GM19438 (cell line): ENCODE results near the gene GTF2I.
A peak's percentile ranks its signal among the peaks of the same experiment; 100 is the strongest.
"Not testable (repeated sequence)": the region's sequence is repeated elsewhere in the genome, so short reads cannot be mapped to it uniquely, and the experiment has no call there.

Source experiments
- ATAC-seq: cut with Tn5 transposase; IDR thresholded peaks from one replicate; pipeline ENCODE4 v1.9.1; 2021; ENCODE audit warnings: low read depth; ENCODE audit not compliant: unreplicated experiment

The GTF2I gene

DNA sequence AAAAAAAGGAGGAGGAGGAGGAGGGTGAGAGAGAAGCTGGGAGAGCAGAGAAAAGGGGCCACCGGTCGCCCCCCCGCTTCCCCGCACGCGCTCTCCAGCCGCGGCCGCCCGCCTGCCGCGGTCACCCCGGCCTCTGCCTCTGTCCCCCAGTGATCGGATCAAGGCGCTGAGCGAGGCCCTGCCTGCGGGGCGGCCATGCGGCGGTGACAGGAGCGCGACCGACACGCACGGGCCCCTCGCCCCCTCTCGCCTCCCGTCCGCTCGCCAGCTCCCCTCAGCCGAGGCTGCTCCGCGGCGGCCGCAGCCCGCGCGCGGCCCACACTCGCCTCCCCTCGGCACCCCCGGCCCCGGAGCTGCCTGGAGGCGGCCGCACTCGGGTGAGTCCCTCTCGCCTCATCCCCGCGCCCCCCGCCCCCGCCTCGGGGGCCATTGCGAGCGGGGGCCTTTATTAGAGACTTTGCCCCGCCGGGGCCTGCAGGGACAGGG is at the start of gene GTF2I:
Gene GTF2I, plus strand, starts transcription at position 27 of the 486 bp plus-strand sequence. CDS start 31,411 bp downstream, outside the sequence.
- peak; percentile 15 for ATAC-seq

DNA sequence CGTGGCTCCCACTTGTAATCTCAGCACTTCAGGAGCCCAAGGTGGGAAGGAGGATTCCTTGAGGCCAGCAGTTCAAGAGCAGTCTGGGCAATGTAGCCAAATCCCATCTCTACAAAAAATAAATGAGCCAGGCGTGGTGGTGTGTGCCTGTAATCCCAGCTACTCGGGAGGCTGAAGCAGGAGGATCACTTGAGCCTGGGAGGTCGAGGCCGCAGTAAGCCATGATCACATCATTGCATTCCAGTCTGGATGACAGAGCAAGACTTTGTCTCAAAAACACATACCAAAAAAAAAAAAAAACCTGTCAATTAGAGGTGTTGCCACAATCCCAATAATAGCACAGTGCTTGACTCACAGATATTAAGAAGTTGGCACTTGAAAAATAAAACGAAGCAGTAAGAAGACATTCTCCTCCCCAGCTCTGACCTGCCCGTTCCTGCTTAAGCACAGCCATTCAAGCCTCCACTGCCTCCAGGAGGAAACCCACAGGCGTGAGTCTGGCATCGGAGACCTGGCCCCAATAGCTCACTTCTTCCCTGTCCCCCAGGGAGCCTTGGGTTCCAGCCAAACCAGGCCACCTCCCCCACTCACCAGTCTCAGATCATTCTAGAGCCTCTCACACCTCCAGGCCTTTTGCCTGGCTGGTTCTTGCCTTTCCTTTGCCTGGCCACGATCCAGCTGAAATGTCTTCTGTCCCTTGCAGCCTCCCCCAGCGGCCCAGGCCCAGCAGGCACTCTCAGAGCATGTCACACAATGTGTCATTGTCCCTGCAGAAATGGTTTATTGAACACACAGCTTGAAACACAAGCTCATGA is 45.3 kb upstream of the GTF2I start:
- no peak for ATAC-seq

DNA sequence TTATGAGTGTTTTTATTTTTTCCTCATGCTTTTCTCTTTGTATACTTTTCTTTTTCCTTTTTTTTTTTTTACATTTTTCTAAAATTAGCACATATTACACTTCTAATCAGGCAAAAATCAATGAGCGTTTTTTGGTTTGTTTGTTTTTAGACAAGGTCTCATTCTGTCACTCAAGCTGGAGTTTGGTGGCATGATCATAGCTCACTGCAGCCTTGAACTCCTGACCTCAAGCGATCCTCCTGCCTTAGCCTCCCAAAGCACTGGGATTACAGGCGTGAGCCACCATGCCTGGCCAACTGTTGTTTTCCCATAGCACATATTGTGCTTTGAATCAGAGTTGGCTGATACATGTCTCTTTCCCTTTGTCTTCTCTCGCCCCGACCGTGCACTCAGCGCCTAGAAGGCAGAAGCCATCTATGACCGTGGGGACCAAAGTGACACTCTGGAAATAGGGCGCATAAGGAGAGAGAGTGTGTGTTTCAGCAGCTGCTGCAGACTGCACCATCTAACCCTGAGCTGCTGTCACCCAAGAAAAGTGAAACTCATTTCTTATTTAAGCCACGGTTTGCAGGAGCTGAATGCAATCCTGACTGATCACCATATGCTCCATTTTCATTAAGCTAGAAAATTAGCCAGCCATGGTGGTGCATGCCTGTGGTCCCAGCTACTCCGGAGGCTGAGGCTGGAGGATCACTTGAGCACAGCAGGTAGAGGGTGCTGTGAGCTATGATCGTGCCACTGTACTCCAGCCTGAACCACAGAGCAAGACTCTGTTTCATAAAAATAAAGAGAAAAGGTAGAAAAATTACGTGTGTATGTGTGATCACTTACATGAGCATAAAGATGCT is 41.4 kb upstream of the GTF2I start:
- no peak for ATAC-seq

DNA sequence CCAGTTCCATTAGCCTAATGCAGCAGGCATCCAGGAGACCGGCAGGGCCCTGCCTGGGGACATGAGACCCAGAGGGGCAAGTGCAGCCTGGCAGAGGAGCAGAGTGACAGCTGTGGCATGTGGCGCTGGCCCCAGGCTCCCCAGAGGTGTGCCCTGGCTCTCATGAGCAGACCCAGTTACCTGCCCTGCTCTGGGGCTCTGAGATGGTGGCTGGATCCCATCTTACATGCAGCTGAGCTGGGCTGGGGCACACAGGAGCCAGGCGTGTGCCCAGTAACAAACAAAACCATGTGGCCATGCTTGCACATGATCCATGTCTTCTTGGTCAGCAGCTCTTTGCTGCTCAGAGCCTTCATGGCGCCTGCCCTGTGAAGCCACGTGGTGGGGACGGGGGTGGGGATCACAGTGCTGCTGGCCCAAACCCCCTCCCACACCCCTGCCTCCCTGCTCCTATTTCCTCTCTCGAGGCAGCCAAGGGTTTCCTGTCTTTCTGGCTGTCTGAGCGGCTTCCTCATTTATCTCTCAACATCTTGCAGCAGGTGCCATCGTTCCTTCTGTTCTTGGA is 40.3 kb upstream of the GTF2I start:
- no peak for ATAC-seq

DNA sequence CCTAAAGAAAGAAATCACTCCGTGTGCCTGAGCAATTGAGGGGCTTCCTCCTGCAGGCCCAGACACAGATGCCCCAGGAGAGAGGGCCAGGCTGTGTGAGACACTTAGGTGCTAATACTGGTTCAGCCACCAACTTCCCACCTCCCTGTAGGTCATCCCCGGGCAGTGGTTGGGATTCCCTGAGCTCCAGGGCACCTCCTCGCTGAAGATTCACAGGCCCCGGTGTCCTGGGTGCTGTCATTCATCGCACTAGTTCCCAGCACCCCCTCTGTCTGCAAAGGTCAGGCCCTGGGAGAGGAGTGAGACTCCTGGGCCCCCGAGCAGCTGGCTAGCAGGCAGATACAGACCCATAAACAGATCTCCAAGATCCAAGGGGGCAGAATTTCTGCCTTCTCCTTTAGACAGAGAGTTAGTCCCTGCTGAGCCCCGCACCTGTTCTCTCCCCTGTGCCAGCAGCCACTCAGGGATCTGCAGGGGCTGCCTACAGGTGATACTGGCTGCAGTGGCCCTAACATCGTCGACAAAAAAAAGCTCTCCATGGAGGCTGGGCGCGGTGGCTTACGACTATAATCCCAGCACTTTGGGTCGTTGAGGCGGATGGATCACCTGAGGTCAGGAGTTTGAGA is 38.2 kb upstream of the GTF2I start:
- ATAC-seq: no peak

DNA sequence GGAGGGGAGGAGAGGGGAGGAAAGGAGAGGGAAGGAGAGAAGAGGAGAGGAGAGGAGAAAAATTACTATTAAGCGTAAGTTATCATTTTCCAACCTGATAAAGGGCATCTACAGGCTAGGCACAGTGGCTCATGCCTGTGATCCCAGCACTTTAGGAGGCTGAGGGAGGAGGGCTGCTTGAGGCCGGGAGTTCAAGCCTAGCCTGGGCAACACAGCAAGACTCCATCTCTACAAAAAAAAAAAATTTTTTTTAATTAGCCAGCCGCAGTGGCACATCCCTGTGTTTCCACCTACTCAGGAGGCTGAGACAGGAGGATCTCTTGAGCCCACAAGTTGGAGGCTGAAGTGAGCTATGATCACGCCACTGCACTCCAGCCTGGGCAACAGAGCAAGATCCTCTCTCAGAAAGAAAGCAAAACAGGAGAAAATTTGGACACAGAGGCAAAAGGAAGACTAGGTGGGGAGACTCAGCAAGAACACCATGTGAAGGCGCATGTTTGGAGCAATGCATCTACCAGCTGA is 35.2 kb upstream of the GTF2I start:
- no peak for ATAC-seq

DNA sequence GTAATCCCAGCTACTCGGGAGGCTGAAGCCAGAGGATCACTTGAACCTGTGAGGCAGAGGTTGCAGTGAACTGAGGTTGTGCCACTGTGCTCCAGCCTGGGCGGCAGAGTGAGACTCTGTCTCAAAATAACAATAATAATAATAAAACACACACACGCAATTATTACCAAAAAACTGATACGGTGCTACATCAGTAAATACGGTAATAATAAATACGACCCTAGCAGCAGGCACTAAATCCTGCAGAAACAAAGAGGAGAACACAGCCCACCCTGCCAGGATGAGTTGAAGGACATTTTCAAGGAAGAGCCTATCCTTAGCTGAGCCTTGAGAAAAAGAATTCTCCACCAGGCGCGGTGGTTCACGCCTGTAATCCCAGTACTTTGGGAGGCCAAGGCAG is 34.4 kb upstream of the GTF2I start:
- ATAC-seq: no peak

DNA sequence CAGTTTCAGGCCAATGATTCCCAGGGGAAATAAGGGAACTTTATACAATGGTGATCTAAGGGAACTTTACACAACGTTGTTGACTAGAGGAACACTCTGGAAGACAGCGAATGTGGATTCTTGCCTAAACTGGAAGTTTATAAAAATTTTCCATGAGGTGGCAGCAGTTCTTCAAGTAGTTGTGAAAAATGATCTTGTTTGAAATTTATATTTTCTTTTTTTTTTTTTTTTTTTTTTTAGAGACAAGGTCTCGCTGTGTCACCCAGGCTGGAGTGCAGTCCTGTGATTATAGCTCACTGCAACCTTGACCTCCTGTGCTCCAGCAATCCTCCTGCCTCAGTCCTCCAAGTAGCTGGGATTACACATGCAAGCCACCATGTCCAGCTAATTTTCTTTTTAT is 32.1 kb upstream of the GTF2I start:
- no peak for ATAC-seq

DNA sequence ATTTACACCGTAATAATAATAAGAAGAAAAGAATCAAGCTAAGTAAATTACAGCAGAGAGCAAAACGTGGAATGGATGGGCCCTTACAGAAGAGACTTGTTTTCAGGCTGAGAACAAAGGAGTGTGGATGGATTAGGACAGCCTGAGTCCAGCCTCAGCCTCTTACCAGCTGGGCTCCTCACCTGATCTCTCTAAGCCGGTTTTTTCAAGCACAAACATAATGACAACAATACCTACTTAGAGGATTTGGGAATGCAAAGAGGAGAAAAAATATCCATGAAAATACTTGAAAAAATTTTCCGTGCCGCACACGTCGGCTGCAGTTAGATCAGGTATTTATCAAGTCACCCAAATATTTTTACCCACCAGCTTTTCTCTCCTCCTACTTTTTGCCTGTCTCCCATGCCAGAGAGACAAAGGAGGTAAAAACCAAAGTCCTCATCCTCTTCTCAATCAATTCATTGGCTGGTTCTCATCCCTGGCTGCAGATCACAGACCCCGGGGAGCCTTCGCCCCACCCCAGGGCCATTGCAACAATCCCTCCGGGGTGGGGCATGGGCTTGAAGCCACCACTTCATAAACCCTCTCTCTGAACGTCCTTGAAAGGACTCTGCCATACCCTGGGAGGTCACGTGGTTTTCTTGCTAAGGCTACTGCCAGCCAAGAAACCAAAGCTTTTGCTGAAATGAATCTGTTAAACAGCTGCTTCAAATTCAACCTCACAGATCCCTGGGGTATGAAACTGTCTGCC is 29.7 kb upstream of the GTF2I start:
- ATAC-seq: no peak

DNA sequence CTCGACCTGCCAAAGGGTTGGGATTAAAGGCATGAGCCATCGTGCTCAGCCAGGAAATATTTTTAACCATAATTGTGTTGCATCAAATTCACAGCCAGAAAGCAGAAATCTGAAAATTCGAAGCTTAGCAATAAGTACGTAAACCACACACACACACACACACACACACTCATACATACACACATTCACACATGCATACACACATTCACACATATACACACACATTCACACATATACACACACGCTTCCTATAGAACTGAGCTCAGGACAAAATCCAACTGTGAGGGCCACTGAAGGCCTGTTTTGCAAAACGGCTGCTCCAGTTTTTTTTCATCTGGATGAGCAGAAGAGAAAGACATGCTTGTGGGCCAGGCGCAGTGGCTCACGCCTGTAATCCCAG is 25.0 kb upstream of the GTF2I start:
- no peak for ATAC-seq

DNA sequence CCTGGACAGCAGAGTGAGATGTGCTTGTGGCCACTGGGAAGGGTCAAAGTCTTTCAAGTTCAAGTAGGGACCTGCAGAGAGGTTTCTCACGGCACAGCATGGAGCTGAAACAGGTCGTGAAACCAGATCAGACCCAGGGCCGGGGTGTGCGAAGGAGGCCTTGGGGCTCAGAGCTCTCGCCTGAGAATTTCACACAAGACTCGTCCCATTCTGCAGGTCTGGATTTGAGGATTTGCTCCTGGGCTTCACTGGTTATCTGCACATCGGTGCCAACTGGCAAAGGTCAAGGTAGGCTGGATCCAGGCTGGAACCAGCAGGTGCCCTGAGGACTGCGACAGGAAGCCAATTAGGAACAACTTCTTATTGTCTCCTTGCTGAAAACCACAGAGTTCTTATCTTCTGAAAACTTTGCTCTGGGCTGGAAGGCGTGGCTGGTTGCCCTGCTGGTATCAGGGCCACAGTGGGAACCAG is 24.0 kb upstream of the GTF2I start:
- ATAC-seq: no peak

DNA sequence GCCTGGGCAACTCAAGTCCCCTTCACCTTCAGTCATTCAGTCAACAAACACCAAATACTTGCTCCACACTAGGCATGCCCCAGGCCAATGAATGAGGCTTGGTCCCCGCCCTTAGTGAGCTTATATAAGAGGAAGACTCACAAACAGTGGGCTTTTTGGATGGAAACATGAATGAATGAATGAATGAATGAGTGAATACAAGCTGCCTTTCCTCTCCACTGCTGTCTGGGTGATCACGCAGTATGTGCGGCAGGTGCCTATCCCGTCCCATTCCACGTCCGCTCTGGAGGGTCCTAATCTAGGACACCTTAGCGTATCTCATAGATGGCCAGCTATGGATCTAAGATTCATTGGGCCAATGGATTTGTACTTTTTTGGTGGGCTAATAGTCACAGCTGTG is 19.8 kb upstream of the GTF2I start:
- no peak for ATAC-seq

DNA sequence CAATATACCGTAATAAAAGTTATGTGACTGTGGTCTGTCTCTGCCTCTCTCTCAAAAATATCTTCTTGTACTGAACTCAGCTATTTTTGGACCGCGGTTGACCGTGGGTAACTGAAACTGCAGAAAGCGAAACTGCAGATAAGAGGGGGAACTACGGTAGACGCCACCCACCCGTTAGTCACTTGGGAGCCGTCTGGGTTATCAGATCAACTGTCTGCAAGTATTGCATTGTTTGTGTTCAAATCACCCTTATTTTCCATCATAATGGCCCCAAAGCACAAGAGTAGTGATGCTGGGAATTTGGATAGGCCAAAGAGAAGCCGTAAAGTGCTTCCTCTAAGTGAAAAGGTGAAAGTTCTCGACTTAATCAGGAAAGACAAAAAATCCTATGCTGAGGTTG is 7.5 kb upstream of the GTF2I start:
- peak; percentile 83 for ATAC-seq

DNA sequence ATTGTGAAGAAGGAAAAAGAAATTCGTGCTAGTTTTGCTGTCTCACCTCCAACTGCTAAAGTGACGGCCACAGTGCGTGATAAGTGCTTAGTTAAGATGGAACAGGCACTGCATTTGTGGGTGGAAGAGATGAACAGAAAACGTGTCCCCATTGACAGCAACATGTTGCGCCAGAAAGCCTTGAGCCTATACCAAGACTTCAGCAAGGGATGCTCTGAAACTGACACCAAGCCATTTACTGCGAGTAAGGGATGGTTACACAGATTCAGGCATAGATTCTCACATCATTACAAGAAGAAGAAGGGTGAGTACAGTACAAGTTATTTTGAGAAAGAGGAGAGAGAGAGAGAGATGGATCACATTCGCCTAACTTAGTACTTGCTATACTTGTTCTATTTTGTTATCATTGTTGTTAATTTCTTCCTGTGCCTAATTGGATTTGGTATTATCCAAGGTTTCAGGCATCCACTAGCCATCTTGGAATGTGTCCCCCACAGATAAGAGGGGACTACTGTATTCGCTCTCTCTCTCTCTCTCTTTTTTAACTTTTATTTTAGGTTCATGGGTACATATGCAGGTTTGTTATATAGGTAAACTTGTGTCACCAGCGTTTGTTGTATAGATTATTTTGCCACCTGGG is 6.9 kb upstream of the GTF2I start:
- ATAC-seq: peak; percentile 62

DNA sequence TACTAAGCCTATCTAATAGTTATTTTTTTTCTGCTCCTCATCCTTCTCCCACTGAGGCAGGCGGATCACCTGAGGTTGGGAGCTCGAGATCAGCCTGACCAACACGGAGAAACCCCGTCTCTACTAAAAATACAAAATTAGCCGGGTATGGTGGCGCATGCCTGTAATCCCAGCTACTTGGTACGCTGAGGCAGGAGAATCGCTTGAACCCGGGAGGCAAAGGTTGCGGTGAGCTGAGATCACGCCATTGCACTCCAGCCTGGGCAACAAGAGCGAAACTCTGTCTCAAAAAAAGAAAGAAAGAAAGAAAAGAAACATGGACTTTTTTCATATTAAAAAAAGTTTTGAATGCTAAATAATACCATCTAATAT is 6.4 kb upstream of the GTF2I start:
- not testable (repeated sequence) for ATAC-seq

DNA sequence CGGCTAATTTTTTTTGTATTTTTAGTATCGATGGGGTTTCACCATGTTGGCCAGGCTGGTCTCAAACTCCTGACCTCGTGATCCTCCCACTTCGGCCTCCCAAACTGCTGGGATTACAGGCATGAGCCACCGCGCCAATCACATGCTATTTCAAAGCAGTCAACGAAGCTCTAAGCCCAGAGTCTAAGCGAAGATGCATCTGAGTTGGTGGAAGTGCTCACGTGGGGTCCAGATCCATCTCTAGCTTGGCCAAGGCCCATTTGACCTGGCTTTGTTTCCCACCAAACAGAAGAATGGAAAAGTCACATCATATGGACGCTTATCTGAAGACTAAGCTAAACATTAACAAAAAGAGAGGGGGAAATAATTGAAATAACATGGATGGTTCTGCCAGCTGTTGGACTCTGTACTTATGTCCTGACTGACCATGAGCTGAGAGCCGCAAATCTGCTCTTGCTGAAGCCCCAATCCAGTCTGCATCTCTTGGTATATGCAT is 3.8 kb upstream of the GTF2I start:
- ATAC-seq: no peak

DNA sequence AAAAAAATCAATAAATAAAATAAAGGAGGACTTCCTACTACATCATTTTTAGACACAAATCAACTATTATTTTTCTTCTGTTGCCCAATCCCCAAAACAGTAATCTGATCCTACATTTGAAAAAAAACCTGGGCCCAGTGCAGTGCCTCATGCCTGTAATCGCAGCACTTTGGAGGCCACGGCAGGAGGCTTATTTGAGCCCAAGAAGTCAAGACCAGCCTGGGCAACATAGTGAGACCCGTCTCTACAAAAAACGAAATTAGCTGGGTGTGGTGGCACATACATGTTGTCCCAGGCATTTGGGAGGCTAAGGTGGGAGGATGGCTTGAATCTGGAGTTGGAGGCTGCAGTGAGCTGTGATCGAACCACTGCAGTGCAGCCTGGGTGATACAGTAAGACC is 2.7 kb upstream of the GTF2I start:
- ATAC-seq: no peak

DNA sequence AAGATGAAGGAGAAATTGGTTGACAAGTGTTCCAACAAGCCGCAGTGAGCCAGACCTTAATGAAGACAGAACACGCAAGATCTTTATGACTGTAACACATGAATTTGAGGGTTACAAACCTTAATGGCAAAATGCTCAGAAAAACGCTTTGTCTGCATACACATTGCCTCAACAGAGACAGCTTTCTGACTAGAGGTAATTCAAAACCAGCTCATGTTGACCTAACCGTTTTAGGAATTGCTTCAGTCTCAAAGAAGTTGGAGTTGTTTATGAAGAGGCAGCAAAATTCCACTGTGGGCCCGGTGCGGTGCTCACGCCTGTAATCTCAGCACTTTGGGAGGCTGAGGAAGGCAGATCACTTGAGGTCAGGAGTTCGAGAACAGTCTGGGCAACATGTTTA is 2.2 kb upstream of the GTF2I start:
- ATAC-seq: no peak

DNA sequence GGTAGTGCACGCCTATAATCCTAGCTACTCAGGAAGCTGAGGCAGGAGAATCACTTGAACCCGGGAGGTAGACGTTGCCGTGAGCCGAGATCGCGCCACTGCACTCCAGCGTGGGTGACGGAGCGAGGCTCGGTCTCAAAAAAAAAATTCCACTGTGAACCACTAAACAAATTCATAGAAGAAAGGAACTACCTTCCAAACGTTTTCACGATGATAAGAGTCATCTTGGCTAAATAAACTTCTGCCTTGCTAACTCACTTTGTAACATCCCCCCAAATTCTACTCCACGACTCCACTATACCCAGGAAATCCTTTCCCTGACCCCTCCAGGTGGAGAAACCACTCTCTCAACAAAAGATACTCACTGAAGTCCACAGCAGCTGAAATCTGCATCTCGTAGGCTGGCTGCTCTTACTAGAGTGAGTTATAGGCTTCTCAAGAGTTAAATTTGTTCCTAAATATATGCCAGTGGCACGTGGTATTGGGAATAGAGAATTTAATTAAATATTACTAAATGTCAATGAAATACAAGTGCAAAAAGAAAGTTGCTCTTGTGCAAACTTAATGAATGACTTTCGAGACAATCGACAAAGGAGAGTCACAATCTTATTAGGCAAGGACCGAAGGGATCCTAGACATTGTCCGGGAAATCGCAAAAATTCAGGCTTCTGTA is 1.6 kb upstream of the GTF2I start:
- ATAC-seq: no peak
